HepG2 (cell line): ENCODE data around the gene C12orf43. TPM values are rescaled to one million over a fixed set of nuclear protein-coding genes. Genes with fewer than 3 reads are reported as not detected.

Experiments used
- HDAC2 ChIP-seq: sonication (generic); formaldehyde crosslinking; IDR thresholded peaks from 2 replicates; pipeline ENCODE4 v1.4.0; 2020; ENCODE audit warnings: missing genetic modification reagents
- SAFB2 ChIP-seq: sonication (generic); formaldehyde crosslinking; IDR thresholded peaks from 2 replicates; pipeline ENCODE4 v1.5.1; 2020; ENCODE audit warnings: missing genetic modification reagents, low read depth, mild to moderate bottlenecking, borderline replicate concordance
- SAP130 ChIP-seq: IDR thresholded peaks from 2 replicates; pipeline ENCODE4 v1.6.1; 2016; ENCODE audit warnings: low read depth
- TMF1 ChIP-seq: sonication (generic); formaldehyde crosslinking; IDR thresholded peaks from 2 replicates; pipeline ENCODE4 v1.8.1; 2022; ENCODE audit warnings: low read depth, missing genetic modification reagents
- ZEB1 ChIP-seq: IDR thresholded peaks from 2 replicates; pipeline ENCODE4 v1.6.1; 2012; ENCODE audit warnings: mild to moderate bottlenecking, low read depth, inconsistent platforms; ENCODE audit not compliant: insufficient replicate concordance
- ZNF570 ChIP-seq: sonication (generic); formaldehyde crosslinking; IDR thresholded peaks from 2 replicates; pipeline ENCODE4 v1.4.0; 2020; ENCODE audit warnings: mild to moderate bottlenecking, missing genetic modification reagents, borderline replicate concordance
- ZNF670 ChIP-seq: sonication (generic); formaldehyde crosslinking; IDR thresholded peaks from 2 replicates; pipeline ENCODE4 v1.8.0; 2022; ENCODE audit warnings: mild to moderate bottlenecking, missing genetic modification reagents, borderline replicate concordance
- ZNF878 ChIP-seq: sonication (generic); formaldehyde crosslinking; IDR thresholded peaks from 2 replicates; pipeline ENCODE4 v1.8.1; 2023; ENCODE audit warnings: mild to moderate bottlenecking, missing genetic modification reagents, moderate library complexity
- polyA plus RNA-seq, 8 experiments: library from polyadenylated mRNA; depleted of rRNA in 3 of 8; stranded (reverse) in 7 of 8; unstranded in 1 of 8; fragments of >200 nt; fragmentation: Illumina TruSeq in 4 of 8; extraction: Trizol in 4 of 8; gene quantifications; 2 replicates each; pipeline versions ENCODE4 v1.2.1 to v1.2.3, GENCODE V29; 2011 to 2016; ENCODE audit warnings: low read depth in 4 of 8, missing spikeins in 1 of 8, mixed read lengths in 1 of 8; ENCODE audit not compliant: insufficient read depth in 1 of 8
- total RNA-seq, 5 experiments: library from RNA; depleted of rRNA; stranded (reverse); fragments of >200 nt; fragmentation: Illumina TruSeq; extraction: Trizol; gene quantifications; 2 replicates each; pipeline ENCODE4 v1.2.3, GENCODE V29; 2016; ENCODE audit warnings: low read depth in 1 of 5
- TF ChIP-seq, protein P1 (sequence below): sonication (generic); formaldehyde crosslinking; conservative IDR thresholded peaks from 2 replicates; pipeline ENCODE4 v1.4.0; 2020; ENCODE audit warnings: missing genetic modification reagents
- TF ChIP-seq, protein P2 (sequence below): sonication (generic); formaldehyde crosslinking; IDR thresholded peaks from 2 replicates; pipeline ENCODE4 v1.4.0; 2020; ENCODE audit warnings: missing genetic modification reagents
- TF ChIP-seq, protein P3 (sequence below): sonication (generic); formaldehyde crosslinking; IDR thresholded peaks from 2 replicates; pipeline ENCODE4 v1.8.1; 2023; ENCODE audit warnings: missing genetic modification reagents, inconsistent platforms, borderline replicate concordance
- TF ChIP-seq, protein P4 (sequence below): sonication (generic); formaldehyde crosslinking; IDR thresholded peaks from 2 replicates; pipeline ENCODE4 v1.5.1; 2020; ENCODE audit warnings: mild to moderate bottlenecking, moderate library complexity, missing genetic modification reagents
- TF ChIP-seq, protein P5 (sequence below): sonication (generic); formaldehyde crosslinking; IDR thresholded peaks from 2 replicates; pipeline ENCODE4 v1.9.0; 2021; ENCODE audit warnings: mild to moderate bottlenecking, missing genetic modification reagents

C12orf43 gene
- total and polyA plus RNA-seq, 2 of the 13 experiments (the other 11 are each of a cell fraction or from before 2014, with no cell fraction given) = 7.9 to 11.1 TPM

DNA sequence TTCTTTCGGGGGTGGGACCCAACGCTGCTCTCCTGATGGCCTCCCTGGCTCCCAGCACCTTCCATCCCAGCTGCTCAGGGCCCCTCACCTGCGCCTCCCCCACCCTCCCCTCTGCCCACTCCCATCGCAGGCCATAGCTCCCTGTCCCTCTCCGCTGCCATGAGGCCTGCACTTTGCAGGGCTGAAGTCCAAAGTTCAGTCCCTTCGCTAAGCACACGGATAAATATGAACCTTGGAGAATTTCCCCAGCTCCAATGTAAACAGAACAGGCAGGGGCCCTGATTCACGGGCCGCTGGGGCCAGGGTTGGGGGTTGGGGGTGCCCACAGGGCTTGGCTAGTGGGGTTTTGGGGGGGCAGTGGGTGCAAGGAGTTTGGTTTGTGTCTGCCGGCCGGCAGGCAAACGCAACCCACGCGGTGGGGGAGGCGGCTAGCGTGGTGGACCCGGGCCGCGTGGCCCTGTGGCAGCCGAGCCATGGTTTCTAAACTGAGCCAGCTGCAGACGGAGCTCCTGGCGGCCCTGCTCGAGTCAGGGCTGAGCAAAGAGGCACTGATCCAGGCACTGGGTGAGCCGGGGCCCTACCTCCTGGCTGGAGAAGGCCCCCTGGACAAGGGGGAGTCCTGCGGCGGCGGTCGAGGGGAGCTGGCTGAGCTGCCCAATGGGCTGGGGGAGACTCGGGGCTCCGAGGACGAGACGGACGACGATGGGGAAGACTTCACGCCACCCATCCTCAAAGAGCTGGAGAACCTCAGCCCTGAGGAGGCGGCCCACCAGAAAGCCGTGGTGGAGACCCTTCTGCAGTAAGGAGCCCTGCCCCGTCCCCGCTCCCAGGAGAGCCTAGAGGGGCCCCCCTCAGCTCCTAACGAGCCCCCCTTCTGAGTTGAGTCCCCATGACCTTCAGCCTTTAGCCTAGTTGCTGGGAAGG is 37.7 kb downstream of the C12orf43 start, which contains the start of gene HNF1A (continued):
- TF ChIP-seq, protein P1, sequence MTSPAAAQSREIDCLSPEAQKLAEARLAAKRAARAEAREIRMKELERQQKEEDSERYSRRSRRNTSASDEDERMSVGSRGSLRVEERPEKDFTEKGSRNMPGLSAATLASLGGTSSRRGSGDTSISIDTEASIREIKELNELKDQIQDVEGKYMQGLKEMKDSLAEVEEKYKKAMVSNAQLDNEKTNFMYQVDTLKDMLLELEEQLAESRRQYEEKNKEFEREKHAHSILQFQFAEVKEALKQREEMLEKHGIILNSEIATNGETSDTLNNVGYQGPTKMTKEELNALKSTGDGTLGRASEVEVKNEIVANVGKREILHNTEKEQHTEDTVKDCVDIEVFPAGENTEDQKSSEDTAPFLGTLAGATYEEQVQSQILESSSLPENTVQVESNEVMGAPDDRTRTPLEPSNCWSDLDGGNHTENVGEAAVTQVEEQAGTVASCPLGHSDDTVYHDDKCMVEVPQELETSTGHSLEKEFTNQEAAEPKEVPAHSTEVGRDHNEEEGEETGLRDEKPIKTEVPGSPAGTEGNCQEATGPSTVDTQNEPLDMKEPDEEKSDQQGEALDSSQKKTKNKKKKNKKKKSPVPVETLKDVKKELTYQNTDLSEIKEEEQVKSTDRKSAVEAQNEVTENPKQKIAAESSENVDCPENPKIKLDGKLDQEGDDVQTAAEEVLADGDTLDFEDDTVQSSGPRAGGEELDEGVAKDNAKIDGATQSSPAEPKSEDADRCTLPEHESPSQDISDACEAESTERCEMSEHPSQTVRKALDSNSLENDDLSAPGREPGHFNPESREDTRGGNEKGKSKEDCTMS (CRISPR knock-in tag) = no peak
- TF ChIP-seq ZEB1 (peak; percentile 81), SAP130 (peak; percentile 90), ZNF570 (0 out of 2 replicates have a peak, but pooled peaks have one; percentile 84), ZNF878 (peak; percentile 62; the same call in 1 of the 2 replicates), SAFB2 (CRISPR knock-in tag) (0 out of 2 replicates have a peak, but pooled peaks have one; percentile 27), TMF1 (CRISPR knock-in tag) (no peak), HDAC2 (CRISPR knock-in tag) (peak; percentile 84), ZNF670 (no peak; the same call in 1 of the 2 replicates)
- TF ChIP-seq, protein P2, sequence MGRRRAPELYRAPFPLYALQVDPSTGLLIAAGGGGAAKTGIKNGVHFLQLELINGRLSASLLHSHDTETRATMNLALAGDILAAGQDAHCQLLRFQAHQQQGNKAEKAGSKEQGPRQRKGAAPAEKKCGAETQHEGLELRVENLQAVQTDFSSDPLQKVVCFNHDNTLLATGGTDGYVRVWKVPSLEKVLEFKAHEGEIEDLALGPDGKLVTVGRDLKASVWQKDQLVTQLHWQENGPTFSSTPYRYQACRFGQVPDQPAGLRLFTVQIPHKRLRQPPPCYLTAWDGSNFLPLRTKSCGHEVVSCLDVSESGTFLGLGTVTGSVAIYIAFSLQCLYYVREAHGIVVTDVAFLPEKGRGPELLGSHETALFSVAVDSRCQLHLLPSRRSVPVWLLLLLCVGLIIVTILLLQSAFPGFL (CRISPR knock-in tag) = no peak
- TF ChIP-seq, protein P3, sequence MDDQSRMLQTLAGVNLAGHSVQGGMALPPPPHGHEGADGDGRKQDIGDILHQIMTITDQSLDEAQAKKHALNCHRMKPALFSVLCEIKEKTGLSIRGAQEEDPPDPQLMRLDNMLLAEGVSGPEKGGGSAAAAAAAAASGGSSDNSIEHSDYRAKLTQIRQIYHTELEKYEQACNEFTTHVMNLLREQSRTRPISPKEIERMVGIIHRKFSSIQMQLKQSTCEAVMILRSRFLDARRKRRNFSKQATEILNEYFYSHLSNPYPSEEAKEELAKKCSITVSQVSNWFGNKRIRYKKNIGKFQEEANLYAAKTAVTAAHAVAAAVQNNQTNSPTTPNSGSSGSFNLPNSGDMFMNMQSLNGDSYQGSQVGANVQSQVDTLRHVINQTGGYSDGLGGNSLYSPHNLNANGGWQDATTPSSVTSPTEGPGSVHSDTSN (CRISPR knock-in tag) = no peak
- TF ChIP-seq, protein P4, sequence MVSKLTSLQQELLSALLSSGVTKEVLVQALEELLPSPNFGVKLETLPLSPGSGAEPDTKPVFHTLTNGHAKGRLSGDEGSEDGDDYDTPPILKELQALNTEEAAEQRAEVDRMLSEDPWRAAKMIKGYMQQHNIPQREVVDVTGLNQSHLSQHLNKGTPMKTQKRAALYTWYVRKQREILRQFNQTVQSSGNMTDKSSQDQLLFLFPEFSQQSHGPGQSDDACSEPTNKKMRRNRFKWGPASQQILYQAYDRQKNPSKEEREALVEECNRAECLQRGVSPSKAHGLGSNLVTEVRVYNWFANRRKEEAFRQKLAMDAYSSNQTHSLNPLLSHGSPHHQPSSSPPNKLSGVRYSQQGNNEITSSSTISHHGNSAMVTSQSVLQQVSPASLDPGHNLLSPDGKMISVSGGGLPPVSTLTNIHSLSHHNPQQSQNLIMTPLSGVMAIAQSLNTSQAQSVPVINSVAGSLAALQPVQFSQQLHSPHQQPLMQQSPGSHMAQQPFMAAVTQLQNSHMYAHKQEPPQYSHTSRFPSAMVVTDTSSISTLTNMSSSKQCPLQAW (CRISPR knock-in tag) = peak; percentile 93
- TF ChIP-seq, protein P5, sequence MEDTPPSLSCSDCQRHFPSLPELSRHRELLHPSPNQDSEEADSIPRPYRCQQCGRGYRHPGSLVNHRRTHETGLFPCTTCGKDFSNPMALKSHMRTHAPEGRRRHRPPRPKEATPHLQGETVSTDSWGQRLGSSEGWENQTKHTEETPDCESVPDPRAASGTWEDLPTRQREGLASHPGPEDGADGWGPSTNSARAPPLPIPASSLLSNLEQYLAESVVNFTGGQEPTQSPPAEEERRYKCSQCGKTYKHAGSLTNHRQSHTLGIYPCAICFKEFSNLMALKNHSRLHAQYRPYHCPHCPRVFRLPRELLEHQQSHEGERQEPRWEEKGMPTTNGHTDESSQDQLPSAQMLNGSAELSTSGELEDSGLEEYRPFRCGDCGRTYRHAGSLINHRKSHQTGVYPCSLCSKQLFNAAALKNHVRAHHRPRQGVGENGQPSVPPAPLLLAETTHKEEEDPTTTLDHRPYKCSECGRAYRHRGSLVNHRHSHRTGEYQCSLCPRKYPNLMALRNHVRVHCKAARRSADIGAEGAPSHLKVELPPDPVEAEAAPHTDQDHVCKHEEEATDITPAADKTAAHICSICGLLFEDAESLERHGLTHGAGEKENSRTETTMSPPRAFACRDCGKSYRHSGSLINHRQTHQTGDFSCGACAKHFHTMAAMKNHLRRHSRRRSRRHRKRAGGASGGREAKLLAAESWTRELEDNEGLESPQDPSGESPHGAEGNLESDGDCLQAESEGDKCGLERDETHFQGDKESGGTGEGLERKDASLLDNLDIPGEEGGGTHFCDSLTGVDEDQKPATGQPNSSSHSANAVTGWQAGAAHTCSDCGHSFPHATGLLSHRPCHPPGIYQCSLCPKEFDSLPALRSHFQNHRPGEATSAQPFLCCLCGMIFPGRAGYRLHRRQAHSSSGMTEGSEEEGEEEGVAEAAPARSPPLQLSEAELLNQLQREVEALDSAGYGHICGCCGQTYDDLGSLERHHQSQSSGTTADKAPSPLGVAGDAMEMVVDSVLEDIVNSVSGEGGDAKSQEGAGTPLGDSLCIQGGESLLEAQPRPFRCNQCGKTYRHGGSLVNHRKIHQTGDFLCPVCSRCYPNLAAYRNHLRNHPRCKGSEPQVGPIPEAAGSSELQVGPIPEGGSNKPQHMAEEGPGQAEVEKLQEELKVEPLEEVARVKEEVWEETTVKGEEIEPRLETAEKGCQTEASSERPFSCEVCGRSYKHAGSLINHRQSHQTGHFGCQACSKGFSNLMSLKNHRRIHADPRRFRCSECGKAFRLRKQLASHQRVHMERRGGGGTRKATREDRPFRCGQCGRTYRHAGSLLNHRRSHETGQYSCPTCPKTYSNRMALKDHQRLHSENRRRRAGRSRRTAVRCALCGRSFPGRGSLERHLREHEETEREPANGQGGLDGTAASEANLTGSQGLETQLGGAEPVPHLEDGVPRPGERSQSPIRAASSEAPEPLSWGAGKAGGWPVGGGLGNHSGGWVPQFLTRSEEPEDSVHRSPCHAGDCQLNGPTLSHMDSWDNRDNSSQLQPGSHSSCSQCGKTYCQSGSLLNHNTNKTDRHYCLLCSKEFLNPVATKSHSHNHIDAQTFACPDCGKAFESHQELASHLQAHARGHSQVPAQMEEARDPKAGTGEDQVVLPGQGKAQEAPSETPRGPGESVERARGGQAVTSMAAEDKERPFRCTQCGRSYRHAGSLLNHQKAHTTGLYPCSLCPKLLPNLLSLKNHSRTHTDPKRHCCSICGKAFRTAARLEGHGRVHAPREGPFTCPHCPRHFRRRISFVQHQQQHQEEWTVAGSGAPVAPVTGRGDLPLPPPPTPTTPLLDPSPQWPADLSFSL = no peak
